GM12801 (cell line): ENCODE data around the gene SPRR2A.

Experiments
- TF ChIP-seq, protein P1 (sequence below): IDR thresholded peaks from one replicate; pipeline ENCODE4 v1.5.1; 2011; ENCODE audit warnings: control low read depth; ENCODE audit not compliant: insufficient read length; ENCODE audit errors: extremely low read depth

SPRR2A gene

GRCh38 chr1:153072806-153073726 lies 15.8 kb upstream of the SPRR2A start:
- TF ChIP-seq, protein P1, sequence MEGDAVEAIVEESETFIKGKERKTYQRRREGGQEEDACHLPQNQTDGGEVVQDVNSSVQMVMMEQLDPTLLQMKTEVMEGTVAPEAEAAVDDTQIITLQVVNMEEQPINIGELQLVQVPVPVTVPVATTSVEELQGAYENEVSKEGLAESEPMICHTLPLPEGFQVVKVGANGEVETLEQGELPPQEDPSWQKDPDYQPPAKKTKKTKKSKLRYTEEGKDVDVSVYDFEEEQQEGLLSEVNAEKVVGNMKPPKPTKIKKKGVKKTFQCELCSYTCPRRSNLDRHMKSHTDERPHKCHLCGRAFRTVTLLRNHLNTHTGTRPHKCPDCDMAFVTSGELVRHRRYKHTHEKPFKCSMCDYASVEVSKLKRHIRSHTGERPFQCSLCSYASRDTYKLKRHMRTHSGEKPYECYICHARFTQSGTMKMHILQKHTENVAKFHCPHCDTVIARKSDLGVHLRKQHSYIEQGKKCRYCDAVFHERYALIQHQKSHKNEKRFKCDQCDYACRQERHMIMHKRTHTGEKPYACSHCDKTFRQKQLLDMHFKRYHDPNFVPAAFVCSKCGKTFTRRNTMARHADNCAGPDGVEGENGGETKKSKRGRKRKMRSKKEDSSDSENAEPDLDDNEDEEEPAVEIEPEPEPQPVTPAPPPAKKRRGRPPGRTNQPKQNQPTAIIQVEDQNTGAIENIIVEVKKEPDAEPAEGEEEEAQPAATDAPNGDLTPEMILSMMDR: no peak

GRCh38 chr1:153071511-153071910 lies 14.2 kb upstream of the SPRR2A start, which contains the start of gene SPRR2B:
Gene SPRR2B, minus strand, starts transcription at chr1:153071611. Its CDS starts 772 bp downstream, at chr1:153070839.
- TF ChIP-seq, protein P1: no peak

GRCh38 chr1:153070243-153070642 lies 12.9 kb upstream of the SPRR2A start:
- TF ChIP-seq, protein P1: no peak

GRCh38 chr1:153058826-153059784 lies 1.8 kb upstream of the SPRR2A start:
- TF ChIP-seq, protein P1: no peak

DNA sequence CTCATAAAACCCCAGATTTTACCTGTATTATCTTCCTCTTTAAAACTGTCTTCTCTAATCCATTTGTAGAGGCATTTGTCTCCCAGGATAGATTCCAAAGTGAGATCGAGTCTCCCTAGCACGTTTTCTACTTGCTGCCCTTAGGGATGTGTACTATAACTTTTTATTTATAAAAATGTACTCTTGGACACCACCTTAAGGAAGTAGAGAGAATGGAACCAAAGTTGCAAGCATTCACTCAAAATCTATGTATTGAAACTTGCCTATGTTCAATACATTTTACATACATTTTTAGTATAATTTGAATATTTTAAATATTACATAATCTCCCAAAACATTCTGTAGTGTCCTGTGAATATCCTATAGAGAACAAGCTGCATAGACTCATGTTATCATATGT lies 842 bp upstream of the SPRR2A start:
- TF ChIP-seq, protein P1: no peak

DNA sequence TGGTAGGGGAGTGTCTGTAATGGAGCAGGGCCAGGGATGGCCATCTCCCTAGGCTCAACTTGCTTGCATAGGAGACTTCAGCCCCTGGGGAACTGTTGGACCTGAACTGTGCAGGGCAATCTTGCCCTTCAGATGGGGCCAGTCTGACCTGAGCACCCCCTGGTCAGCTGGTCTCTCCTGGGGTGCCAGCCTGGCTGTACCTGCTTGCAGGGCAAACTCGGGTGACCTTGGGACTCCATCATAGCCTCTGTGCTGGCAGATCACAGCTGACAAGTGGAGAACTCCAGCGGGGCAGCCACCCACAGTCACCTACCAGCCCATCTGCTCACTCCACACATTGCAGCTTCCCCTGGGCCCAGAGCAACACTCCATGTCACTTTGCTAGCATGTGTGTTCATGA lies 8.1 kb downstream of the SPRR2A start:
- TF ChIP-seq, protein P1: no peak
